ENCODE data around the gene CATSPER4.

CATSPER4 gene

GRCh38 chr1:26190373-26190987 lies at the start of gene CATSPER4:
Gene CATSPER4, plus strand, starts transcription at chr1:26190602. Its CDS starts 26 bp downstream, at chr1:26190628.
- no peak for DNase-seq

GRCh38 chr1:26142159-26142558 lies 48.2 kb upstream of the CATSPER4 start:
- no peak for DNase-seq

- peak; percentile 76 to 82 for DNase-seq
Observed at GRCh38 chr1:26145041-26145959, 45.1 kb upstream of the CATSPER4 start.

GRCh38 chr1:26145960-26146294 lies 44.5 kb upstream of the CATSPER4 start:
- DNase-seq, result no peak

GRCh38 chr1:26148887-26149286 lies 41.5 kb upstream of the CATSPER4 start:
- DNase-seq, result no peak

GRCh38 chr1:26153966-26154532 lies 36.4 kb upstream of the CATSPER4 start:
- DNase-seq, result no peak

GRCh38 chr1:26154750-26155149 lies 35.7 kb upstream of the CATSPER4 start:
- DNase-seq, result no peak

- no peak for DNase-seq
Observed at GRCh38 chr1:26155370-26156284, 34.8 kb upstream of the CATSPER4 start.

- no peak for DNase-seq
Observed at GRCh38 chr1:26156285-26157038, 33.9 kb upstream of the CATSPER4 start.

GRCh38 chr1:26158271-26158907 lies 32.0 kb upstream of the CATSPER4 start:
- DNase-seq, result no peak

- no peak for DNase-seq
Observed at GRCh38 chr1:26158908-26159742, 31.3 kb upstream of the CATSPER4 start, which contains the start of gene FAM110D. Gene FAM110D, plus strand, starts transcription at chr1:26159079. Its CDS starts 2,213 bp downstream, at chr1:26161292.

- DNase-seq, result no peak
Observed at GRCh38 chr1:26159743-26160039, 30.7 kb upstream of the CATSPER4 start.

GRCh38 chr1:26160527-26161414 lies 29.6 kb upstream of the CATSPER4 start:
- no peak for DNase-seq

GRCh38 chr1:26161415-26162219 lies 28.8 kb upstream of the CATSPER4 start:
- DNase-seq, result peak in 1 of 2 experiments; percentile 20

- no peak for DNase-seq
Observed at GRCh38 chr1:26162220-26162709, 28.1 kb upstream of the CATSPER4 start.

GRCh38 chr1:26163684-26164035 lies 26.7 kb upstream of the CATSPER4 start:
- DNase-seq, result no peak

GRCh38 chr1:26164036-26164860 lies 26.2 kb upstream of the CATSPER4 start:
- peak in 1 of 2 experiments; percentile 17 for DNase-seq
